HTERT RPE-1 (cell line): ENCODE data around the gene ASPSCR1.

ENCODE experiments used
- in situ Hi-C: fragments of 300-500 bp; cut with MboI; formaldehyde crosslinking; loops from 4 replicates; pipeline ENCODE4 v1.14.3; 2020; ENCODE audit warnings: low sequenced_read_pairs

The ASPSCR1 gene

GRCh38 chr17:81977211-81977808 lies at the start of gene ASPSCR1:
ASPSCR1 (plus strand) TSS chr17:81977629; CDS start chr17:81977647, 18 bp downstream.
- in situ Hi-C loops, result no loop called here

- in situ Hi-C loops, result no loop called here
Measured at GRCh38 chr17:81927653-81928543, 49.5 kb upstream of the ASPSCR1 start, which contains the start of gene MAFG. MAFG (minus strand) TSS chr17:81927735; CDS start chr17:81923185, 4,550 bp downstream.

- in situ Hi-C loops, result no loop called here
Measured at GRCh38 chr17:81928544-81929252, 48.7 kb upstream of the ASPSCR1 start.

GRCh38 chr17:81929253-81930141 lies 47.9 kb upstream of the ASPSCR1 start:
- in situ Hi-C loops, result no loop called here

GRCh38 chr17:81930142-81931125 lies 47.0 kb upstream of the ASPSCR1 start:
- in situ Hi-C loops, result no loop called here

- in situ Hi-C loops, result no loop called here
Measured at GRCh38 chr17:81931189-81931556, 46.3 kb upstream of the ASPSCR1 start.

- in situ Hi-C loops, result no loop called here
Measured at GRCh38 chr17:81931557-81932332, 45.7 kb upstream of the ASPSCR1 start.

GRCh38 chr17:81932333-81932983 lies 45.0 kb upstream of the ASPSCR1 start:
- in situ Hi-C loops, result no loop called here

- in situ Hi-C loops, result no loop called here
Measured at GRCh38 chr17:81933178-81933699, 44.2 kb upstream of the ASPSCR1 start.

GRCh38 chr17:81934098-81934757 lies 43.2 kb upstream of the ASPSCR1 start:
- in situ Hi-C loops, result no loop called here

GRCh38 chr17:81934850-81935708 lies 42.4 kb upstream of the ASPSCR1 start:
- in situ Hi-C loops, result no loop called here

- in situ Hi-C loops, result no loop called here
Measured at GRCh38 chr17:81935709-81936084, 41.7 kb upstream of the ASPSCR1 start.

GRCh38 chr17:81939218-81939617 lies 38.2 kb upstream of the ASPSCR1 start:
- in situ Hi-C loops, result no loop called here

- in situ Hi-C loops, result no loop called here
Measured at GRCh38 chr17:81939881-81940385, 37.5 kb upstream of the ASPSCR1 start.

- in situ Hi-C loops, result no loop called here
Measured at GRCh38 chr17:81940538-81941483, 36.6 kb upstream of the ASPSCR1 start.
